WI38 (cell line): ENCODE results near the gene SPATA31D4.
"Not testable (repeated sequence)": the region's sequence is repeated elsewhere in the genome, so short reads cannot be mapped to it uniquely, and the experiment has no call there.

ENCODE experiments used
- H3K4me3 ChIP-seq: 2 replicates; pipeline ENCODE4 v1.5.1; 2011; ENCODE audit warnings: low read depth, mild to moderate bottlenecking, control low read depth, low read length
- TF ChIP-seq, protein P1 (sequence below): IDR thresholded peaks from 2 replicates; pipeline ENCODE4 v1.5.1; 2012; ENCODE audit warnings: low read depth, mild to moderate bottlenecking, control low read depth, low read length

SPATA31D4 gene

DNA sequence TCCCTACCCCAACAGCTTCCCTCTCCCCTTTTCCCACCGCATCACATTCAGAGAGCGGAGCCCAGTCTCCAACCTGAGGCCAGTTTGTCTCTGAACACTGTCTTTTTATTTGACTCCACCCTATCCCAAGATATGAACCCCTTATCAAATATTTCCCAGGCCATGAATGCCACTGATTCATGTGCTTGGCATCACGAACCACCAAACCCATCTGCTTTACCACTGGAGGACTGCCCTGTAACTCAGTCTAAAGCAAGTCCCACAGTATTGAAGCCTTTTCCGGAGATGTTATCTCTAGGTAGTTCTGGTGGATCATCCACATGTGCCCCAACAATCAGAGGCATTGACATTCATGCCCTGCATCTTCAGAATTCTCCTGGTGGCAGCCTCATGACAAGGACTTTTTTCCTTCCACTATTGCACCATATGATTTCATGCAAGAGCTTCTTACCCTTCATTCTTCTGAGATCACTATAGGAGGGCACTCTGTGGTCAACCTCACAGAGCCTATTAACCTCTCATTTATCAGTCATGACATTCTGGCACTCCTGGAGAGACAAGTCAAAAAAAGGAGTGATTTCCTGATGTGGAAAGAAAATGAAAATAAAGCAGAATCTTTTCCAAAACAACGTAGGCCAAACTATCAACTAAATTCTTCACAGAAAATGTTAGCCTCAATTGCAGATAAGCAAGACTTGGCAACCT lies 12.3 kb upstream of the SPATA31D4 start:
- H3K4me3 ChIP-seq: no peak overlapping the region
- TF ChIP-seq, protein P1, sequence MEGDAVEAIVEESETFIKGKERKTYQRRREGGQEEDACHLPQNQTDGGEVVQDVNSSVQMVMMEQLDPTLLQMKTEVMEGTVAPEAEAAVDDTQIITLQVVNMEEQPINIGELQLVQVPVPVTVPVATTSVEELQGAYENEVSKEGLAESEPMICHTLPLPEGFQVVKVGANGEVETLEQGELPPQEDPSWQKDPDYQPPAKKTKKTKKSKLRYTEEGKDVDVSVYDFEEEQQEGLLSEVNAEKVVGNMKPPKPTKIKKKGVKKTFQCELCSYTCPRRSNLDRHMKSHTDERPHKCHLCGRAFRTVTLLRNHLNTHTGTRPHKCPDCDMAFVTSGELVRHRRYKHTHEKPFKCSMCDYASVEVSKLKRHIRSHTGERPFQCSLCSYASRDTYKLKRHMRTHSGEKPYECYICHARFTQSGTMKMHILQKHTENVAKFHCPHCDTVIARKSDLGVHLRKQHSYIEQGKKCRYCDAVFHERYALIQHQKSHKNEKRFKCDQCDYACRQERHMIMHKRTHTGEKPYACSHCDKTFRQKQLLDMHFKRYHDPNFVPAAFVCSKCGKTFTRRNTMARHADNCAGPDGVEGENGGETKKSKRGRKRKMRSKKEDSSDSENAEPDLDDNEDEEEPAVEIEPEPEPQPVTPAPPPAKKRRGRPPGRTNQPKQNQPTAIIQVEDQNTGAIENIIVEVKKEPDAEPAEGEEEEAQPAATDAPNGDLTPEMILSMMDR: no peak

DNA sequence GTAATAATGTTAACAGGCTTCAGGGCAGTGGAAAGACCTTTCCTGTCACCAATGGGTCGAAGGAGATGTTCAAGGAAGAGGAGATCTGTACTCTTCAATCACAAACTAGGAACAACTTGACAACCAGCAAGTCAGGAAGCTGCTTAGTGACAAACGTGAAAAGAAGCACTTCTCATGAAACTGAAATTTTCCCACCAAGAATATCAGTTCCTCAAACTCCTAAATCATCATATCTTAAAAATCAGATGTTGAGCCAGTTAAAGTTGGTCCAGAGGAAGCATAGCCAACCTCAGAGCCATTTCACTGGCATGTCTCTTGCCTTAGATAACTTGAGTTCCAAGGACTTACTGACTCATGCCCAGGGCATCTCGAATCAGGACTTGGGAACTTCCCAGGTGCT lies 9.7 kb upstream of the SPATA31D4 start:
- not testable (repeated sequence) for H3K4me3 ChIP-seq

DNA sequence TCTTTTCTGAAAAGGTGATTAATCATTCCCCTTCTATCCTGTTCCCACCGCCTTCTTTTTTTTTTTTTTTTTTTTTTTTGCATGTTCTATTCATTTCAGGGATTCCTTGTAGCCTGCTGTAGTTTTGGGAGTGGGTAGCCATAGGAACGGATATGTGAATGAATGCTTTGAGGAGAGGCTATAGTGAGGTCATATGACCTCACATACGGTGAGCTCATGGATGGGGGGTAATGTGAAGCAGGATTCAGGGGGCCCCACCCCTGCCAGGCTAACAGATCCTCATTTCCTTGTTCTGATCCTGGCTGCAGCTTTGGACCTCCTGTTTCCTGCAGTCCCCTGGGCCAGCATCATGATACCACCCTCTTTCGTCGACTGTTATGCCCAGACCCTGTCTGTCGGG lies 1.9 kb downstream of the SPATA31D4 start:
- H3K4me3 ChIP-seq: not testable (repeated sequence)

DNA sequence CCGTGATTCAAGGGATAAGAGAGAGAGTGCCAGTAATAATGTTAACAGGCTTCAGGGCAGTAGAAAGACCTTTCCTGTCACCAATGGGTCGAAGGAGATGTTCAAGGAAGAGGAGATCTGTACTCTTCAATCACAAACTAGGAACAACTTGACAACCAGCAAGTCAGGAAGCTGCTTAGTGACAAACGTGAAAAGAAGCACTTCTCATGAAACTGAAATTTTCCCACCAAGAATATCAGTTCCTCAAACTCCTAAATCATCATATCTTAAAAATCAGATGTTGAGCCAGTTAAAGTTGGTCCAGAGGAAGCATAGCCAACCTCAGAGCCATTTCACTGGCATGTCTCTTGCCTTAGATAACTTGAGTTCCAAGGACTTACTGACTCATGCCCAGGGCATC lies 5.3 kb downstream of the SPATA31D4 start:
- not testable (repeated sequence) for H3K4me3 ChIP-seq

DNA sequence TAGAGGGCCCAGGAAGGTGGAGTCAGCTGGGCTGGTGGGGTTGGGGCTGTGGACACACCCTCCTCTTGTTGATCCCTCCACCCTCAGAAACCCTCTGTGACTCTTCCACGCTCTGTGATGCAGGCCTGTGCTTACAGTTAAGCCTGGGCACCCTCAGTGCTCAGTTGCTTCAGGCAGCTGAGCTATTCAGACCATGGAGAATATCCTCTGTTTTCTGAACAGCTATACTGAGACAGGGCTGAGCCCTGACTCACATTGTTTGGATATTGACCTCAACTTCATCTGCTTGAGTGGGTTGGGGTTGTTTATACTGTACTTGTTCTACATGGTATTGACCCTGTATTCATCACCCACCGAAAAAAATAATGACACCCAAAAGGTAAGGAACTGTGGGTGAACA lies 15.2 kb downstream of the SPATA31D4 start, which contains the start of gene SPATA31D3:
Gene SPATA31D3, plus strand, starts transcription at position 108 of the 400 bp plus-strand sequence. Its CDS starts 86 bp downstream, at position 194.
- H3K4me3 ChIP-seq: not testable (repeated sequence)

DNA sequence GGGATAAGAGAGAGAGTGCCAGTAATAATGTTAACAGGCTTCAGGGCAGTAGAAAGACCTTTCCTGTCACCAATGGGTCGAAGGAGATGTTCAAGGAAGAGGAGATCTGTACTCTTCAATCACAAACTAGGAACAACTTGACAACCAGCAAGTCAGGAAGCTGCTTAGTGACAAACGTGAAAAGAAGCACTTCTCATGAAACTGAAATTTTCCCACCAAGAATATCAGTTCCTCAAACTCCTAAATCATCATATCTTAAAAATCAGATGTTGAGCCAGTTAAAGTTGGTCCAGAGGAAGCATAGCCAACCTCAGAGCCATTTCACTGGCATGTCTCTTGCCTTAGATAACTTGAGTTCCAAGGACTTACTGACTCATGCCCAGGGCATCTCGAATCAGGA lies 20.4 kb downstream of the SPATA31D4 start:
- not testable (repeated sequence) for H3K4me3 ChIP-seq

DNA sequence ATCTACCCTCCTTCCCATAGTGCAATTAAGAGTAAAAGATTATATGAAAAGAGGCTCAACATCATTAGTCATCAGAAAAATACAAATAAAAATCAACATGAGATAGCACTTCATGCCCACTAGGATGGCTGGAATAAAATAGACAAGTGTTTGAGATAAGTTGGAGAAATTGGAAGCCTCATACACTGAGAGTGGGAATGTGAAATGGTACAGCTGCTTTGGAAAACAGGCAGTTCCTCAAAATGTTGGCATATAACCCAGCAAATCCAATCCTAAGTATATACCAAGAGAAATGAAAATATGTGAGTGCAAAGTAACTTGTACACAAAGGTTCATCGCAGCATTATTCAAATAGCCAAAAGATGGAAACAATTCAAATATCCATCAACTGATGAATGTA lies 24.9 kb downstream of the SPATA31D4 start:
- TF ChIP-seq, protein P1: no peak
- H3K4me3 ChIP-seq: no peak overlapping the region

DNA sequence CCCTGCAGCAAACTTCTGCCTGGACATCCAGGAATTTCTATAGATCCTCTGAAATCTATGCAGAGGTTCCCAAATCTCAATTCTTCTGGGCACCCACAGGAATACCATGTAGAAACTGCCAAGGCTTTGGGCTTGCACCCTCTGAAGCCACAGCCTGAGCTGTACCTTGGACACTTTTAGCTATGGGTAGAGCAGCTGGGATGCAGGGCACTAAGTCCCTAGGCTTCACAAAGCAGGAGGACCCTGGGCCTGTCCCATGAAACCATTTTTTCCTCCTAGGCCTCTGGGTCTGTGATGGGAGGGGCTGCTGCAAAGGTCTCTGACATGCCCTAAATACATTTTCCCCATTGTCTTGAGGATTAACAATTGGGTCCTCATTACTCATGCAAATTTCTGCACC lies 27.4 kb downstream of the SPATA31D4 start:
- TF ChIP-seq, protein P1: no peak
- H3K4me3 ChIP-seq: no peak overlapping the region

DNA sequence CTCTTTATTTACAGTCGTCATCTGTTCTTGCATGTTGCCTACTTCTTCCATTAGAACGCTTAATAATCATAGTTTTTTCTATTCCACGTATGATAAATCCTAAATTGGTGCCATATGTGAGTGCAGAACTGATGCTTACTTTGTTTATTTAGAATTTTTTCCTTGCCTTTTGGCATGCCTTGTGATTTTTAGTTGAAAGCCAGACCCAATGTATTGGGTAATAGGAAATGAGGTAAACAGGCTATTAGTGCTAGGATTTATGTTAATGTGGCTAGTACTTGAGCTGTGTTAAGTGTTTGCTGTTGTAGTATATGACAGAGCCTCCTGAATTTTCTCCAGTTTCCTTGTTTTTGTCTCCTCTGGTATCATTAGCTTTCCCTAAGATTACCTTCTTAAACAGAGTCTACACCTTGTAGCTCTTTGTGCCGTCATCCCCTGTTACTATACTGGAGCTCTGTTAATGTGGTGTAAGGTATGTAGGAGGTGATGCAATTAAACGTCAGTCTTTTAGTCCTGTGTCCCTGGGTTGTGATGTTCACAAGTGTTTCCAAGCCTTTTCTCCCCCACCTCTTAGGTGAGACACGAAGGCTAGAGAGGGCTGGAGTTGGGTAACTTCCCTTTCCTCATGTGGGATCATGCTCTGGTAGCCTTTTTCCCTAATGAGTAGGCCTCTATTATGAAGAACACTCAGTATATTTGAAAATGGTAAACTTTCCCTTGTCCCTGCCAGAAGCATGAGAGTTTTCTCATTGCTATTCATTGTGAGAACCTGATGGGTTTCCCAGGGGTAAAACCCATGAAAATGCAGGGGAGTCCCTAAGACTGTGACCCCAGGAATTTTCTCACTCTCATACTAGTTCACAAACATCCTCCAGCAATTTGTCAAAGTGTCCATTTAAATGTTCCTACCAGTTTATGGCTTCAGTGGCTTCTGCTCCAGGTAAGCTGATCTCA lies 36.3 kb downstream of the SPATA31D4 start:
- TF ChIP-seq, protein P1: no peak
- H3K4me3 ChIP-seq: no peak overlapping the region

DNA sequence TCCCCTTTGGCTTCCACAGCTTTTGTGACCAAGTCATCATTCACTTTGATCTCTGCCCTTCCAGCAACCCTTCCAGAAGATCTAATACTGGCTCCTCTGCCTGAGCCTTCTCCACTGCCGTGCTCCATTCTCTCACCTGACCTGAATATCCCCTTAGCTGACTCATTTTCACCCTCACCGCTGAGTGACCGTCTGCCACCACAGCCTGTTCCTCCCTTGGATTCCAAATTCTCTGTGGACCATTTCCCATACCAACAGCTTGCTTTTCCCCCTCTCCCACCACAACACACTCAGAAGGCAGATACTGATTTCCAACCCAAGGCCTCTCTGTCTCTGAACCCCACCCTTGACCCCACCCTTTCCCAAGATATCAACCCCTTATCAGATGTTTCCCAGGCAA lies 39.8 kb downstream of the SPATA31D4 start:
- no peak overlapping the region for H3K4me3 ChIP-seq
- TF ChIP-seq, protein P1: no peak
